Prostate gland (tissue), 2 donors: Measurements from ENCODE around the gene GSTM1.

Experiments
- POLR2A ChIP-seq: fragments of 450-650 bp; IDR thresholded peaks from one replicate; pipeline ENCODE4 v1.6.1; 2016; ENCODE audit warnings: antibody characterized with exemption, mild to moderate bottlenecking
- POLR2AphosphoS5 ChIP-seq: sonication (generic); formaldehyde crosslinking; IDR thresholded peaks from one replicate; pipeline ENCODE4 v1.6.1; 2017; ENCODE audit warnings: antibody characterized with exemption
- TF ChIP-seq, protein P1 (sequence below), 4 experiments: fragments of 200-600 bp in 2 of 4; fragments of 450-650 bp in 2 of 4; sonication (generic) in 2 of 4; IDR thresholded peaks; 1 replicate in 3 of 4; 2 replicates in 1 of 4; pipeline ENCODE4 v1.5.1; 2016 to 2019; ENCODE audit warnings: antibody characterized with exemption in 4 of 4, mild to moderate bottlenecking in 2 of 4, moderate library complexity in 2 of 4

DNA sequence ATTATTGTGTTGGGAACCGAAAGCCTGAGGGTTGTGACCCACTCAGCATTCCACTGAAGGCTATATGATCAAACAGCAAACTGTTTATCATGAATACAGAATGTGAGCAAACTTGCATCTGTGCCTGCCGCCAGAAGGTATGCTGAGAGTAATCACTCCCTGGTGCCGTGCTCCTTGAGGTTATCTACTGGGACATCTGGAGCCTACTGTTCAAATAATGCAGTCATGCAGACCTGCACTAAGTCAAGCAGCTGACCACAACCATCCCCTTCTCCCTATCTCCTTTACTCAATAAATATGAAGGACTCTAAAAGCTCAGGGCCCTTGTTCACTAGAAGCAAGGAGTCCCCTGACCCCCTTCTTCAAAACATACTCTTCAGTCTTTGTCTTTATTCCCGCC lies 37.9 kb downstream of the GSTM1 start:
- TF ChIP-seq POLR2A (no peak), POLR2AphosphoS5 (no peak)
- TF ChIP-seq, protein P1, sequence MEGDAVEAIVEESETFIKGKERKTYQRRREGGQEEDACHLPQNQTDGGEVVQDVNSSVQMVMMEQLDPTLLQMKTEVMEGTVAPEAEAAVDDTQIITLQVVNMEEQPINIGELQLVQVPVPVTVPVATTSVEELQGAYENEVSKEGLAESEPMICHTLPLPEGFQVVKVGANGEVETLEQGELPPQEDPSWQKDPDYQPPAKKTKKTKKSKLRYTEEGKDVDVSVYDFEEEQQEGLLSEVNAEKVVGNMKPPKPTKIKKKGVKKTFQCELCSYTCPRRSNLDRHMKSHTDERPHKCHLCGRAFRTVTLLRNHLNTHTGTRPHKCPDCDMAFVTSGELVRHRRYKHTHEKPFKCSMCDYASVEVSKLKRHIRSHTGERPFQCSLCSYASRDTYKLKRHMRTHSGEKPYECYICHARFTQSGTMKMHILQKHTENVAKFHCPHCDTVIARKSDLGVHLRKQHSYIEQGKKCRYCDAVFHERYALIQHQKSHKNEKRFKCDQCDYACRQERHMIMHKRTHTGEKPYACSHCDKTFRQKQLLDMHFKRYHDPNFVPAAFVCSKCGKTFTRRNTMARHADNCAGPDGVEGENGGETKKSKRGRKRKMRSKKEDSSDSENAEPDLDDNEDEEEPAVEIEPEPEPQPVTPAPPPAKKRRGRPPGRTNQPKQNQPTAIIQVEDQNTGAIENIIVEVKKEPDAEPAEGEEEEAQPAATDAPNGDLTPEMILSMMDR (IDR thresholded peaks at IDR 0.05): no peak
